Head of caudate nucleus (tissue), 42 donors: ENCODE data around the gene IFI44.

Source experiments
- DNase-seq, 42 donors: peaks; one replicate each; pipeline versions ENCODE4 v3.0.0 to v3.0.0-alpha.2; 2020 to 2021; ENCODE audit warnings: mixed read lengths in 7 of 42
- intact Hi-C: fragments of 100-400 bp; cut with DNase I; formaldehyde crosslinking; loops from one replicate; pipeline ENCODE4 v1.15.0; 2022

The IFI44 gene, protein sequence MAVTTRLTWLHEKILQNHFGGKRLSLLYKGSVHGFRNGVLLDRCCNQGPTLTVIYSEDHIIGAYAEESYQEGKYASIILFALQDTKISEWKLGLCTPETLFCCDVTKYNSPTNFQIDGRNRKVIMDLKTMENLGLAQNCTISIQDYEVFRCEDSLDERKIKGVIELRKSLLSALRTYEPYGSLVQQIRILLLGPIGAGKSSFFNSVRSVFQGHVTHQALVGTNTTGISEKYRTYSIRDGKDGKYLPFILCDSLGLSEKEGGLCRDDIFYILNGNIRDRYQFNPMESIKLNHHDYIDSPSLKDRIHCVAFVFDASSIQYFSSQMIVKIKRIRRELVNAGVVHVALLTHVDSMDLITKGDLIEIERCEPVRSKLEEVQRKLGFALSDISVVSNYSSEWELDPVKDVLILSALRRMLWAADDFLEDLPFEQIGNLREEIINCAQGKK

DNA sequence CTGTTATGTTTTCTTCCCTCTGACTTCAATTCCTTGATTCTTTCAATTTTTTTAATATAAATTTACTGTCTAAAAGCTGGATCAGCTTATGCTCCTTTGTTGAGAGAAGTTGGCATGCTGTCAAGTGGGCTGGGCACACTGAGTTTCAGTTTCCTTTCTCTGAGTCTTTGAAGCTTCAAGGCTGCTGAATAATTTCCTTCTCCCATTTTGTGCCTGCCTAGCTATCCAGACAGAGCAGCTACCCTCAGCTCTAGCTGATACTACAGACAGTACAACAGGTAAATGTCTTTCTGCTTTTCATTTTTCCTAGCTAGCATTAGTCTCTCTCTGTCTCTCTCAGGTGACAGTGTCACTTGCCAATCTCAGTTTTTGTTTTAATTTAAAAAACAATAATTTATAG is at the start of gene IFI44:
TSS of gene IFI44 (plus strand) at position 204 of the 400 bp plus-strand sequence. CDS start 365 bp downstream, outside the sequence.
- intact Hi-C loops: no loop called here
- DNase-seq: peak in 40 of 42 donors; percentile 31 to 87 (median 64)

DNA sequence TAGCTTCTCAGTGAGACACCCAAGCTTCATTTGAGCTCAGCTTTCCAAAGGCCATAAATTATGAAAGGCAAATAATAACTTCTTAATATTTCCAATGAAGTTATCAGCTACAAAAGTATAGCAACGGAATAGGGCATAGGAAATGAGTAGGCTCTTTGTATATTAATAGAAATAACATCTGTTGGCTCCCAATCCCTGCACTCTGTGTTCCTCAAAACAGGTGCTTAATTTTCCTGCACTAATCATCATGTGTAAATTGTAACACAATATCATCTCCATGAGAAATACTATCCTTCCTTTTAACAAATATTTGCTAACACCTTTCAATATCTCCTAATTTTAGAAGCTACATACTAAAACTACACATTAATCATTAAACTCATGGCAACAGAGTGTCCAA is 48.6 kb upstream of the IFI44 start:
- no peak for DNase-seq
- intact Hi-C loops: loop anchor here (10.0 kb wide), 1 partner anchor 456 kb away; no protein-coding TSS in a partner anchor

DNA sequence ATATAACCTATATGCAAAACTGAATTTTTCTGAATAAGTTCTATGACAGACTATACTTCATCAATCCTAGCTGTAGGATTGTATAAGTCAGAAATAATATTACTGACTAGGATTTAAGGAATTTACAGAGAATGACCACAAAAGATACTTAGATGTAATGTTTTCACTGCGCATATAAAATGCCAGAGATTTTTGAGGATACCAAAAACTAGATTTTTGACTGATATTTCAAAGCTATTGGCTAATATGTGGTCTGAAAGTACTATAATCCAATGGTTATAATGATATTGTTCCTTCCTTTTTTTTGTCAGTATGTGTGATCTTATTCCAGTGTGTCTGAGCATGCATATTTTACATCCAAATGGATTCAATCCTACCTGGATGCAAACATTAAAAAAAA is 46.4 kb upstream of the IFI44 start:
- intact Hi-C loops: loop anchor here (10.0 kb wide), 1 partner anchor 458 kb away; no protein-coding TSS in a partner anchor
- DNase-seq: no peak

DNA sequence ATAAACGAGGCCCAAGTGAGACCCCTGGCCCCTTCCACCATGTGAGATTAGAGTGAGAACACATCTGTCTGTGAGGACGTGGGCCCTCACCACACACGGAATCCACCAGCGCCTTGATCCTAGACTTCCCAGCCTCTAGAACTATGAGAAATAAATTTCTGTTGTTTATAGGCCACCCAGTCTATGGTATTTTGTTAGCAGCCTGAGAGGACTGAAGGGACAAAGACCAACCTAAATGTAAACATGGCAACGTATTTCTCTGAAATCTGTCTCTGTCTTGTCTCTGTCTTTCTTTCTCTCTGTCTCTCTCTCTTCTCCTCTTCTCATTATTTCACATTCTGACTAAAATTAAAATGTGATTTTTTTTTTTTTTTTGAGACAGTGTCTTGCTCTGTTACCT is 45.0 kb upstream of the IFI44 start:
- intact Hi-C loops: loop anchor here (10.0 kb wide), 1 partner anchor 460 kb away; no protein-coding TSS in a partner anchor

DNA sequence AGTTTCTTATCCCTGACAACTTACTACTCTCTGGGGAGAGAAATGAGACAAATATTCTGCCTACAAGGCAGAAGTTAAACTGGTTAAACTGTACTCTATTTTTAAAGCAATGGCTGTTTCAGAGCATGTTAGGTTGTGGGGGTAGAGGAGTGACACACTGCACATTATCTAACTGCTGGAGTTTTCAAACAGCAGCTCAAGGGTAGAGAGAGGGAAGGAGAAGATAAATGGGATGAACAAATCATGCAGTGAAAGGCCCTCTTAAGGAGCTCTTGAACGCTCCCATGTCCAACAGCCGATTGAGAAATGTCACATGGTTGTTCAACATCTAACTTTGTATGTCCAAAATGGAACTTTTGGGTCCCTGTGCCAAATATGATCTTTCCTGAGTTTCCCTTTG is 43.4 kb upstream of the IFI44 start:
- intact Hi-C loops: loop anchor here (10.0 kb wide), 1 partner anchor 461 kb away; no protein-coding TSS in a partner anchor
- peak in 4 of 42 donors; percentile 15 to 45 (median 28) for DNase-seq

More for the DNA sequence above, 45.0 kb upstream of the IFI44 start:
- DNase-seq: no peak

DNA sequence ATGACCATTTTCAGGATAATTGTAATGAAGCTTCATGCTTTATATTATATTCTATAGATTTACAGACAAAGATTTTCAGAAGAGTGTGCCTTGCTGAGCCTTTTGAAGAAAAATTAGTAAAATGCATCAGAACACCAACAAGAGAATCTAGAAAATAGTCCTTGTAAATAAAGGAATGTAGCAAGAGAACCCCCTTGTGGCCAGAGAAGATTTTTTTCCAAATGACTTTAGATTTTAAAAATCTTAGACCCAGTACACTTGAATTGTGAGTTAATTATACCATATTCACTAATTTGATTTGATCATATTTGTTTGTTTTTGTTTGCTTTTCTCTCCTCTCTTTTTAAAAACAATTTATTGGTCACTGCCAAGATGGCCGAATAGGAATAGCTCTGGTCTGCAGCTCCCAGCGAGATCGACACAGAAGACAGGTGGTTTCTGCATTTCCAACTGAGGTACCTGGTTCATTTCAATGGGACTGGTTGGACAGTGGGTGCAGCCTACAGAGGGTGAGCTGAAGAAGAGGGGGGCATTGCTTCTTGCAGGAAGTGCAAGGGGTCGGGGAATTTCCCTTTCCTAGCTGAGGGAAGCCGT is 42.2 kb upstream of the IFI44 start:
- peak in 1 of 42 donors; percentile 17 for DNase-seq
- intact Hi-C loops: loop anchor here (10.0 kb wide), 1 partner anchor 463 kb away; no protein-coding TSS in a partner anchor

DNA sequence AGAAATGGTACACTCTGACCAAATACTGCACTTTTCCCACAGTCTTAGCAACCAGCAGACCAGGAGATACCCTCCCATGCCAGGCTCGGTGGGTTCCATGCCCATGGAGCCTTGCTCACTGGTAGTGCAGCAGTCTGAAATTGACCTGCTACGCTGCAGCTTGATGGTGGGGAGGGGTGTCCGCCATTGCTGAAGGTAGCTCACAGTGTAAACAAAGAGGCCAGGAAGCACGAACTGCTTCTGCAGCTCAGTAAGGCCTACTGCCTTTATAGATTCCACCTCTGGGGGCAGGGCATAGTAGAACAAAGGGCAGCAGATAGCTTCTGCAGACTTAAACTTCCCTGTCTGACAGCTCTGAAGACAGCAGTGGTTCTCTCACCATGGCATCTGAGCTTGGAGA is 41.7 kb upstream of the IFI44 start:
- intact Hi-C loops: loop anchor here (10.0 kb wide), 1 partner anchor 463 kb away; no protein-coding TSS in a partner anchor
- no peak for DNase-seq

DNA sequence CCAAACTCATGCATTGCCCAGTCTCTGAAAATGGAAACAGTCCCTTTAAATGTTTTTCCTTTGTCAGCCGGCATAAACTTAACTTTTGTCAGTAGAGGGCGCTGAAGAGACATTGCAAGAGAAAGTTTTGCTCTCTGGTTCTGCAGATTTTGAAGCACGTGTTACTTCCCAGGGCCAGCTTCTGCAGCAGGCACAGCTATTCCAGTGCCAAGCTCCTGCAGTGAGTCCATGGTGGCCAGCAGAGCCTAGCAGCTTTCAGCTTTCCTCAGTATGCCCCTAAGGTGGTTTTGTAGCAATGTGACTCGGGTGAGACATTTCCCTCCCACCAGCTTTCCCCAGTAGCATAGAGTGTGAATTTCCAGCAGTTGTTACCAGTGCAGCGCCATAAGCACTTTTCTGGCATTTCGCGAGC is 32.0 kb upstream of the IFI44 start:
- peak; percentile 23 to 90 (median 74) for DNase-seq
- intact Hi-C loops: loop anchor here (2.0 kb wide), 1 partner anchor 59 kb away; no protein-coding TSS in a partner anchor

DNA sequence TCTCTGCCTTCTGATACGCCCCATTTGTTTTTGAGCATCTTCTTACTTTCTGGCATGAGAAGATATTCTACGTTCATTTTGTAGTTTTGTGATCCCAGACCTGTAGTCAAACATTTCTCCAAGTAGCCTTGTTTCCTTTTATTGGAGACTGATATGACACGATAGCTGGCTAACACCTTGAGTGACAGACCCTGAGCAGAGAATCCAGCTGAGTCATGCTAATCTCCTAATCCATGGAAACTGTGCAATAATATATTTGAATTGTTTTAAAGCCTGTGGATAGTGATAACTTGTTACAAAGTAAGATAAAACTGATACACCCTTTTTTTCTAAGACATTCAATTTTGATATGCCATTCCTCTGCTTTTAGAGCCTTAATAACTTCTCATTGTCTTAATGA is 30.6 kb upstream of the IFI44 start:
- intact Hi-C loops: no loop called here
- no peak for DNase-seq

DNA sequence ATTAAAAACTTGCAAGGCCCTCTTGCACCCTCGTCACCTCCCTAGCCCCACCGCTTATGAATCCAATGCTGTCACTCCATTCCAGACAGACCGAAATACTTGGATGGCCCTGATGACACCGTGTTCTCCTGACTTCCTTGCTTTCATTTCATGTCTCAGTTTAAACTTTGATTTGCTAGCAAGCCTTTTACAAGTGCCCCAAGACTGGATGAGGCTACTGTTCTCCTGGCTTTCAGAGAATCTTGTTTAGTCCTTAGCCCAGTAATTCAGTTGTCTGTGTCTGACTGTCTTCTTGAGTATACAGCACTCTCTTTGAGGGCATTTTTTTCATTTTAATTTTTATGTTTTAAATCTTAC is 30.2 kb upstream of the IFI44 start:
- intact Hi-C loops: no loop called here

DNA sequence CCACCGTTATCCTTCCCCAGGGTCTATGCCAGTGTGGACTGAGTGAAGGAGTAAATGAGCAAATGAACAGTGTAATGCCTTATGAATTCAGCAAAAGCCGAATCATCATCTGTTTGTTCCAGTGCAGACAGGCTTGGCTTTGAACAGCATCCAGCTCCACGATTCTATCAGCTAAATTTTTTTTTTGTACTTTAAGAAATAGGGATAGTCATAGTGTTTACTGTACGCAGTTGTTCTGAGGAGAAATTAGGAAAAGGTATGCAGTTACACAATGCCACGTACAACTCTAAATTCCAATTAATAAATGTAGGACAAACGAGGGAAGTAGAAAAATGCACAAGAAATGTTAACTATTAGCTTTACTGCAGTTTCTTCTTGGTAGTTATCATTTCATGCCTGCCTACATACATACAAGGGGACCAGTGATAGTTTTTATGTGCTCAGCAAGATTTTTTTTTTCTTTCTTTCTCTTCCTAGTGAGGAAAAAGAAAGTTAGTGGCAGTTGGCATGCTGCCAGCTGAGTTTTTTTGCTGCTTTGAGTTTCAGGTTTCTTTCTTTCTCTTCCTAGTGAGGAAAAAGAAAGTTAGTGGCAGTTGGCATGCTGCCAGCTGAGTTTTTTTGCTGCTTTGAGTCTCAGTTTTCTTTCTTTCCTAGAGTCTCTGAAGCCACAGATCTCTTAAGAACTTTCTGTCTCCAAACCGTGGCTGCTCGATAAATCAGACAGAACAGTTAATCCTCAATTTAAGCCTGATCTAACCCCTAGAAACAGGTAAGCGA is 29.6 kb upstream of the IFI44 start, which contains the start of gene IFI44L:
TSS of gene IFI44L (plus strand) at position 646 of the 777 bp plus-strand sequence. CDS start 7,468 bp downstream, outside the sequence.
- peak in 10 of 42 donors; percentile 2 to 65 (median 24) for DNase-seq
- intact Hi-C loops: no loop called here

More for the DNA sequence above, 30.2 kb upstream of the IFI44 start:
- DNase-seq: peak in 3 of 42 donors; percentile 12 to 42 (median 34)

DNA sequence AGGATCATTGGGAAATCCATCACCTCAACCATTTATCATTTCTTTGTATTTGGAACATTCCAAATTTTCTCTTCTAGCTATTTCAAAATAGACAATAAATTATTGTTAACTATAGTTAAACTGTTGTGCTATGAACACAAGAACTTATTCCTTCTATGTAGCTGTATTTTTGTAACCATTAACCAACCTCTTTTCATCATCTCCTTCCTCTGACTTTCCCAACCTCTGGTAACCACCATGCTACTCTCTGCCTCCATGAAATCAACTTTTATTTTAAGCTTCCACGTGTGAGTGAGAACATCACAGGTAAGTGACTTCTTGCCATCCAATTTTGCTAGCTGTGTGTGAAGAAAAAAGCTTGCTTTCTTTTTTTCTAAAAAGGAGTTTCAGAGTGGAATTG is 29.0 kb upstream of the IFI44 start:
- intact Hi-C loops: no loop called here
- no peak for DNase-seq

DNA sequence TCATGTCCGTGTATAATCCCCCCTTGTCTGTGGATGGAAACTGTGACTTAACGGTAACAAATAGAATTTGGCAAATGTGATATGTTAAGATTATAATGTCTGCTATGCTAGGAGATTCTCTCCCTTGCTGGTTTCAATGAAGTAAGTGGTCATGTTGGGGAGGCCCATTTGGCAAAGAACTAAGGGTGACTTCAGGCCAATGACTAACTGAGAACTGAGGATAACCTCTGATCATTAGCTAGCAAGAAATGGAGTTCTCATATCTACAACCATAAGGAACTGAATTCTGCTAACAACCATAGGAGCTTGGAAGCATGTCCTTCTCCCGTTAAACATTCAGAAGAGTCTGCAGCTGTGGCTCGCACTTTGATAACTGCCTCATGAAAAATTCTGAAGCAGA is 27.1 kb upstream of the IFI44 start:
- intact Hi-C loops: no loop called here
- DNase-seq: no peak

DNA sequence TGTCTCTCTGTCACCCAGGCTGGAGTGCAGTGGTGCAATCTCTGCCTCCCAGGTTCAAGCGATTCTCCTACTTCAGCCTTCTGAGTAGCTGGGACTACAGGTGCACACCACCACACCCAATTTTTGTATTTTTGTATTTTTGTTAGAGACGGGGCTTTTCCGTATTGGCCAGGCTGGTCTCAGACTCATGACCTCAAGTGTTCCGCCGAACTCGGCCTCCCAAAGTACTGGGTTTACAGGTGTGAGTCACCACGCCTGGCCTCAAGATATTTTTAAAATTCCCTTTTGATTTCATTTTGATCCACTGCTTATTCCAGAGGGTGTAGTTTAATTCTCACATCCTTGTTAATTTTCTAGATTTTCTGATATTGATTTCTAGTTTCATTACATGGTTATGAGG is 25.6 kb upstream of the IFI44 start:
- no peak for DNase-seq
- intact Hi-C loops: no loop called here

DNA sequence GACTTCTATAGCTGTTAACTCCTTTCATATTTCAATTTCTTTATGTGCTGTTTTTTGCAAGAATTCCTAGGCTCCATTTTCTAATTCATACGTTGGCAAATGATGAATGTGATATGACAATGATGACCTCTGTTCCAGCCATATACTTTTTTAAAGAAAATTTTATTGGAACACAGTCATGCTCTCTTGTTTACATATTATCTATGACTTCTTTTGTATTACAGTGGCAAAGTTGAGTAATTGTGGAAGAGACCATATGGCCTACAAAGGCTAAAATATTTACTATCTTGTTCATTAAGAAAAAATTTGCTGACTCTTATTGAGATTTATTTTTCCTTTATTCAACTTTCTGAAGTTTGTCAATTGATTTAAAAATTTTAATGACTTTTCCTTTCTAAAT is 22.3 kb upstream of the IFI44 start:
- no peak for DNase-seq
- intact Hi-C loops: no loop called here

DNA sequence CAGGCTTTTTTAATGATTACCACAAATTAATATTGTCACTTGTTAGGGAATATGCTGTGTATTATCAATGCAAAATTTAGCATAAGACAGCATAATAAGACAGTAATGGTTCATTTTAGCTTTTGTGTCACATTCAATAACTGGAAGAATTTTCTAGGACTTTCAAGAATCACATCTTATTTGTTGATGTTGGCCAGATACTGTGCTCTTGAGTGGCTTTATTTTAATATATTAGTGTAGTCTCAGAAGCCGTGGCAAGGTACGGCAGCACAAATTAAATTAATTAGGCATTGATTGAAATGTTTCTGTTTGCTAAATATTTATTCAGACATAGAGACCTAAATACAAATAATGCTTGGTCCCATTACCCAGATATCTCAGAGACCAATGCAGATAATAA is 19.0 kb upstream of the IFI44 start:
- intact Hi-C loops: no loop called here
- DNase-seq: no peak

DNA sequence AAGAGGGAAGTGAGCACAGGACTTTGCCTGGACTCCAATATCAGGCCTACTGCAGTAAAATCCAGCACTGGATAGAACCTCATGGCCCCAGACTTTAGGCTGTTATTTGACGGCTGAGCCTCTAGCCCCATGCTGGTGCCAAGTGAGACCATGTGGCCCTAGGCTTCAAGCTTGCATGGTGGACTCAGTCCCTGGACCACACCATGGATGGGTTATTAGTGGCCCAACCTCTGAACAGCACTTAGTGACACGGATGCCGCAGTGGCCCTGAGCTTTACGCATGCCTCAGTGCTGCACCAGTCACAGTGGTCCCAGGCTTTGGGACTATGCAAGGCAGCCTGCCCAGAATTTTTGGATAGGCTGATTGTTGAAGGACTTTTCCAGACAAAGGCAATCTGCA is 16.4 kb upstream of the IFI44 start:
- intact Hi-C loops: no loop called here
- DNase-seq: no peak

DNA sequence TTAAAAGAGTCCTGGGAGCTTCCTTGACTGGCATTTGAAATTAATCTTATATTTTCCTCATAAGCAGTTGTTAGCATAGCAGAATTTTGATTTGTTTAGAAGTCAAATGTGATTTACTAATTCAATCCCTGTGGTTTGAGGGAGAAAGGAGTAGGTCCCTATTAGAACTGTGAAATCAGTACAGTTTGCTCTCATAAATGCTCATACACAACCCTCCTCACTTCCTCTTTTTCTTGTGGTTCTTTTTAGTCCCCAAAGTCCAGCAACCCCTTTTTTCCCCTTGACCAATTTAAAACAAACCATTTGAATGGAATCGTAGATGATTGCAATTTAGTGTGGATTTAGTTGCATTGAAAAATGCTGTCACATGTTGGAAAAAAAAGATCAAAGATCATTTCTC is 9.2 kb upstream of the IFI44 start:
- intact Hi-C loops: no loop called here
- no peak for DNase-seq

DNA sequence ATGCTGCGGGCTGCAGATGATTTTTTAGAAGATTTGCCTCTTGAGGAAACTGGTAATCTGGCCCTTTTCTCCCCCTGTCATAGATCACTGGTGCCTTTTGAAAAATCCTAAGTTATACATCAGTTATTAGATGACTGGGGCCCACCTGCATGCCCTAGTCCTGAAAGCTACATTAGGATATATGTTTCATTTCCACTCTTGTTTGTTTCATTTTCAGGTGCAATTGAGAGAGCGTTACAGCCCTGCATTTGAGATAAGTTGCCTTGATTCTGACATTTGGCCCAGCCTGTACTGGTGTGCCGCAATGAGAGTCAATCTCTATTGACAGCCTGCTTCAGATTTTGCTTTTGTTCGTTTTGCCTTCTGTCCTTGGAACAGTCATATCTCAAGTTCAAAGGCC is 8.1 kb upstream of the IFI44 start:
- intact Hi-C loops: no loop called here
- DNase-seq: no peak
